ENCODE measurements around the gene NSL1.
"Not testable (repeated sequence)": the region's sequence is repeated elsewhere in the genome, so short reads cannot be mapped to it uniquely, and the experiment has no call there.

Gene NSL1

GRCh38 chr1:212782422-212783154 is 9.0 kb downstream of the NSL1 start:
- DNase-seq (ENCODE audit: low read depth, low spot score): peak; percentile 43

GRCh38 chr1:212781225-212781624 is 10.4 kb downstream of the NSL1 start:
- no peak for DNase-seq (ENCODE audit: low read depth, low spot score)

GRCh38 chr1:212780759-212781158 is 10.8 kb downstream of the NSL1 start:
- DNase-seq (ENCODE audit: low read depth, low spot score): no peak

GRCh38 chr1:212779086-212779485 is 12.5 kb downstream of the NSL1 start:
- not testable (repeated sequence) for DNase-seq (ENCODE audit: low read depth, low spot score)

- DNase-seq (ENCODE audit: low read depth, low spot score): no peak
These were observed 14.4 kb downstream of the NSL1 start for GRCh38 chr1:212777151-212777550.

- DNase-seq (ENCODE audit: low read depth, low spot score): no peak
These were observed 16.3 kb downstream of the NSL1 start for GRCh38 chr1:212775241-212775640.

GRCh38 chr1:212774584-212774983 is 17.0 kb downstream of the NSL1 start:
- peak; percentile 33 for DNase-seq (ENCODE audit: low read depth, low spot score)

- no peak for DNase-seq (ENCODE audit: low read depth, low spot score)
These were observed 18.6 kb downstream of the NSL1 start for GRCh38 chr1:212773011-212773410.

GRCh38 chr1:212771341-212771740 is 20.2 kb downstream of the NSL1 start:
- no peak for DNase-seq (ENCODE audit: low read depth, low spot score)

- DNase-seq (ENCODE audit: low read depth, low spot score): no peak
These were observed 22.0 kb downstream of the NSL1 start for GRCh38 chr1:212769459-212770167.

- DNase-seq (ENCODE audit: low read depth, low spot score): not testable (repeated sequence)
These were observed 24.8 kb downstream of the NSL1 start for GRCh38 chr1:212766825-212767224.

- not testable (repeated sequence) for DNase-seq (ENCODE audit: low read depth, low spot score)
These were observed 26.8 kb downstream of the NSL1 start for GRCh38 chr1:212764718-212765281.

GRCh38 chr1:212762839-212763238 is 28.7 kb downstream of the NSL1 start:
- no peak for DNase-seq (ENCODE audit: low read depth, low spot score)

- no peak for DNase-seq (ENCODE audit: low read depth, low spot score)
These were observed 29.3 kb downstream of the NSL1 start for GRCh38 chr1:212762234-212762633.

- no peak for DNase-seq (ENCODE audit: low read depth, low spot score)
These were observed 31.3 kb downstream of the NSL1 start for GRCh38 chr1:212760126-212760823.

- no peak for DNase-seq (ENCODE audit: low read depth, low spot score)
These were observed 31.9 kb downstream of the NSL1 start for GRCh38 chr1:212759683-212760082.

- no peak for DNase-seq (ENCODE audit: low read depth, low spot score)
These were observed 36.9 kb downstream of the NSL1 start for GRCh38 chr1:212754680-212755079.

GRCh38 chr1:212754193-212754592 is 37.4 kb downstream of the NSL1 start:
- no peak for DNase-seq (ENCODE audit: low read depth, low spot score)

- no peak for DNase-seq (ENCODE audit: low read depth, low spot score)
These were observed 37.8 kb downstream of the NSL1 start for GRCh38 chr1:212753749-212754148.

GRCh38 chr1:212752934-212753497 is 38.6 kb downstream of the NSL1 start:
- no peak for DNase-seq (ENCODE audit: low read depth, low spot score)

- no peak for DNase-seq (ENCODE audit: low read depth, low spot score)
These were observed 39.2 kb downstream of the NSL1 start for GRCh38 chr1:212752252-212752933.

Data from astrocyte of the hippocampus (primary cell).